ENCODE data around the gene ZNF580. TPM values are rescaled to one million over a fixed set of nuclear protein-coding genes. Genes with fewer than 3 reads are reported as not detected.

The ZNF580 gene
- total and polyA plus RNA-seq, 2 of the 8 experiments (the other 6 are each of a cell fraction or from before 2014, with no cell fraction given) = 12.0 to 24.6 TPM

DNA sequence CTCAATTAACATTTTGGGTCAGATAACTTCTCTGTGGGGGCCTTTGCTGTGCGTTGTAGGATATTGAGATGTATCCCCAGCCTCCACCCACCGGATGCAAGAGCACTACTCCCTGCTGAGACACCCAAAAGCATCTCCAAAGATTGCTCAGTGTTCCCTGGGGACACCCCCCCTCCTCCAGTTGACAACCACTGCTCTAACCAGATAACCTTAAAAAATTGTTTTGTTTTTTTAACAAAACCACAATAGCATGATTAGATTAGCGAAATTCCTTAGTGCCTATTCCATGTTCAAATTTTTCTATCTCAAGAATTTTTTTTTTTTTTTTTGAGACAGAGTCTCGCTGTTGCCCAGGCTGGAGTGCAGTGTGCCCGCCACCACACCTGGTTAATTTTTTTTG is 31.6 kb downstream of the ZNF580 start:
- ChIA-PET POLR2A (ENCODE audit: partially characterized antibody) (interaction anchor here (0.7 to 7.1 kb wide), 3 partner anchors 14 to 32 kb away, joined by 4 to 75 read pairs (median 5); partner anchors contain the start of gene ZNF580), CTCF (ENCODE audit: partially characterized antibody) (interaction anchor here (1.1 to 2.0 kb wide), 5 partner anchors 10 to 46 kb away, joined by 3 to 19 read pairs (median 7); no protein-coding TSS in a partner anchor)
- Histone ChIP-seq H2BK15ac (ENCODE audit: low read length) (no peak overlapping the region), H2BK5ac (ENCODE audit: low read depth, low read length) (no peak overlapping the region), H3K4ac (replicated peaks; ENCODE audit: insufficient read length, low read depth, low read length) (no peak overlapping the region), H2AFZ (ENCODE audit: low read length) (no peak overlapping the region), H2AK5ac (ENCODE audit: low read depth, low read length) (no peak overlapping the region), H3K9me3 (ENCODE audit: insufficient read depth in 2 of 2, low read depth in 1 of 2, low read length in 1 of 2) (no peaks in the 10 kb centered on the region), H3K18ac (ENCODE audit: extremely low read depth, low read length) (no peak overlapping the region), H4K20me1 (replicated peaks in 1 of 2; ENCODE audit: control insufficient read depth in 1 of 2, insufficient read depth in 2 of 2, low read length in 2 of 2) (peaks cover 23 to 37% of the 10 kb centered on the region in 2 experiments), H3K56ac (replicated peaks; ENCODE audit: insufficient read length, low read depth, low read length) (no peak overlapping the region), H3K79me2 (ENCODE audit: control insufficient read depth in 1 of 2, insufficient read depth in 2 of 2, low read length in 2 of 2) (peaks cover 19 to 64% of the 10 kb centered on the region in 2 experiments), H3K4me1 (replicated peaks in 1 of 4; ENCODE audit: control insufficient read depth in 3 of 4, insufficient read depth in 4 of 4, low read length in 3 of 4) (peaks cover 0 to 11% (median 6%) of the 10 kb centered on the region in 4 experiments; a peak in 5 of 7 replicates), H3K23me2 (ENCODE audit: low read depth, low read length) (peaks cover 5% of the 10 kb centered on the region; the same call in 1 of the 2 replicates), H2BK12ac (ENCODE audit: low read depth, low read length) (no peak overlapping the region), H4K91ac (replicated peaks; ENCODE audit: insufficient read length, low read length) (no peak overlapping the region), H3K27me3 (replicated peaks in 1 of 4; ENCODE audit: control insufficient read depth in 3 of 4, extremely low read depth in 1 of 4, insufficient read depth in 3 of 4, low read length in 3 of 4) (no peaks in the 10 kb centered on the region), H3K23ac (ENCODE audit: insufficient read length) (no peak overlapping the region), H2BK120ac (replicated peaks; ENCODE audit: low read depth, low read length) (no peak overlapping the region), H2BK20ac (ENCODE audit: low read length) (no peak overlapping the region), H4K5ac (ENCODE audit: insufficient read length, low read depth, low read length) (no peak overlapping the region), H3K79me1 (ENCODE audit: low read depth, low read length) (peaks cover 14% of the 10 kb centered on the region), H3K4me3 (ENCODE audit: extremely low read depth in 1 of 4, insufficient read depth in 2 of 4, low read depth in 3 of 4, low read length in 4 of 4) (no peak overlapping the region), H3K4me2 (ENCODE audit: insufficient read depth in 1 of 2, low read depth in 2 of 2, low read length in 2 of 2) (no peak overlapping the region), H3K36me3 (ENCODE audit: control insufficient read depth in 2 of 4, insufficient read depth in 4 of 4, low read length in 3 of 4) (peaks cover 18 to 30% (median 23%) of the 10 kb centered on the region in 4 experiments), H3K27ac (ENCODE audit: low read depth, low read length) (no peak overlapping the region), H3K9ac (replicated peaks in 1 of 4; ENCODE audit: extremely low read depth in 1 of 4, low read depth in 3 of 4, low read length in 3 of 4) (no peak overlapping the region), H3K14ac (ENCODE audit: insufficient read length) (no peak overlapping the region), H4K8ac (ENCODE audit: extremely low read depth, insufficient read depth, low read length) (no peak overlapping the region)
- WGBS, 2 experiments (ENCODE audit: extremely low coverage in 1 of 2, insufficient coverage in 1 of 2, insufficient read length in 1 of 2, insufficient replicate concordance in 2 of 2, low coverage in 1 of 2, low lambda C conversion rate in 2 of 2, missing lambda C conversion rate in 1 of 2) = 88% methylated on average over 5 of the region's 5 CpGs; no CpG with 5 or more reads in 1 of the 2 experiments
- TF ChIP-seq SIRT6 (IDR thresholded peaks at IDR 0.05; ENCODE audit: low read length) = no peak
- no peak for TF ChIP-seq CBX5 (IDR thresholded peaks at IDR 0.05; ENCODE audit: low read depth, low read length)
- no peak for FAIRE-seq
- DNase-seq (ENCODE audit: low read depth in 1 of 2, low spot score in 2 of 2) = no peak

Data from H1 (cell line).